LNCaP clone FGC (cell line): Measurements from ENCODE around the gene FUCA1.

Source experiments
- DNase-seq: peaks from one replicate; pipeline ENCODE4 v3.0.0-alpha.2; 2011; ENCODE audit warnings: low read depth
- H3K4me3 ChIP-seq: 2 replicates; pipeline ENCODE4 v1.5.1; 2011; ENCODE audit warnings: mild to moderate bottlenecking, low read depth, low read length, control low read depth
- TF ChIP-seq, protein P1 (sequence below): IDR thresholded peaks from 2 replicates; pipeline ENCODE4 v1.5.1; 2012; ENCODE audit warnings: mild to moderate bottlenecking; ENCODE audit not compliant: control insufficient read depth, insufficient read depth; ENCODE audit errors: extremely low read depth

FUCA1 gene

DNA sequence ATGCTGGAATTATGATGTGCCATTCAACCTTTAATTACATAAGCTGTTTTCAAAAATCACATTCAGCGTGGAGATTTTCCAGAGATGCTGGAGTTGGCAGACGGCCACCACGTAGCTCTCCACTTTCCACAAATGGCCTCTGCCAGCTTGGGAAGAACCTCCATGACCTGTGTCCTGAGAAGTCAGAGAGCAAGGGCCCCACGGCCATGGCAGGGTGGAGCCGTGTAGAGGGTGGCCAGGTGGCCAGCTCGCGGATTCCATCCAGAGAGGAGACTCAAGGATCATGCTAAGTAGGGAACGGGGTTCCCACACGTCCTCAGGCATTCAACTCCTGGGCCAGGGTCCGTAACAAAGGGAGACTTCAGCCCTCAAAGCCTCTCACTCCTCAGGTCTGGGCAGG lies 66.2 kb downstream of the FUCA1 start:
- no peak overlapping the region for H3K4me3 ChIP-seq
- TF ChIP-seq, protein P1, sequence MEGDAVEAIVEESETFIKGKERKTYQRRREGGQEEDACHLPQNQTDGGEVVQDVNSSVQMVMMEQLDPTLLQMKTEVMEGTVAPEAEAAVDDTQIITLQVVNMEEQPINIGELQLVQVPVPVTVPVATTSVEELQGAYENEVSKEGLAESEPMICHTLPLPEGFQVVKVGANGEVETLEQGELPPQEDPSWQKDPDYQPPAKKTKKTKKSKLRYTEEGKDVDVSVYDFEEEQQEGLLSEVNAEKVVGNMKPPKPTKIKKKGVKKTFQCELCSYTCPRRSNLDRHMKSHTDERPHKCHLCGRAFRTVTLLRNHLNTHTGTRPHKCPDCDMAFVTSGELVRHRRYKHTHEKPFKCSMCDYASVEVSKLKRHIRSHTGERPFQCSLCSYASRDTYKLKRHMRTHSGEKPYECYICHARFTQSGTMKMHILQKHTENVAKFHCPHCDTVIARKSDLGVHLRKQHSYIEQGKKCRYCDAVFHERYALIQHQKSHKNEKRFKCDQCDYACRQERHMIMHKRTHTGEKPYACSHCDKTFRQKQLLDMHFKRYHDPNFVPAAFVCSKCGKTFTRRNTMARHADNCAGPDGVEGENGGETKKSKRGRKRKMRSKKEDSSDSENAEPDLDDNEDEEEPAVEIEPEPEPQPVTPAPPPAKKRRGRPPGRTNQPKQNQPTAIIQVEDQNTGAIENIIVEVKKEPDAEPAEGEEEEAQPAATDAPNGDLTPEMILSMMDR: no peak
- DNase-seq: no peak

DNA sequence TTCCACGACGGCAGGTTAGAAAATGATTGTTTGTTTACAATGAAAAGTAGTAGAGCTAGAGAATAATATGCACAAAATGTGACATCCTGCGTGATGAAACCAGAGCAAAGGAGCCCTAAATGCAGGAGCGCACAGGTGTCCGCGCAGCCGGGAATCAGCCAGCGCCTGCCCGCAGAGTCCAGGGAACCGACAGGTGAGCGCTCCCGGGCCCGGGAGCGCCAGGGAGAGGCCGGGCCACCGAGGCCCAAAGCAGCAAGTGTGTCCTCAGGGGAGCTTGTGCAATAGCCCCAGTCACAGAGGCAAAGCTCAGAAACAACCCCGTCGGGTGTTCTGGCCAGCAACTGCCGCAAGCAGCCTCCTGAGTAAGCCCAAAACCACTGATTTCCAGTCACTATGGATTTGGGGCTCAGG lies 66.7 kb downstream of the FUCA1 start:
- peak overlapping the region; percentile 68 for H3K4me3 ChIP-seq
- TF ChIP-seq, protein P1: no peak
- DNase-seq: no peak

DNA sequence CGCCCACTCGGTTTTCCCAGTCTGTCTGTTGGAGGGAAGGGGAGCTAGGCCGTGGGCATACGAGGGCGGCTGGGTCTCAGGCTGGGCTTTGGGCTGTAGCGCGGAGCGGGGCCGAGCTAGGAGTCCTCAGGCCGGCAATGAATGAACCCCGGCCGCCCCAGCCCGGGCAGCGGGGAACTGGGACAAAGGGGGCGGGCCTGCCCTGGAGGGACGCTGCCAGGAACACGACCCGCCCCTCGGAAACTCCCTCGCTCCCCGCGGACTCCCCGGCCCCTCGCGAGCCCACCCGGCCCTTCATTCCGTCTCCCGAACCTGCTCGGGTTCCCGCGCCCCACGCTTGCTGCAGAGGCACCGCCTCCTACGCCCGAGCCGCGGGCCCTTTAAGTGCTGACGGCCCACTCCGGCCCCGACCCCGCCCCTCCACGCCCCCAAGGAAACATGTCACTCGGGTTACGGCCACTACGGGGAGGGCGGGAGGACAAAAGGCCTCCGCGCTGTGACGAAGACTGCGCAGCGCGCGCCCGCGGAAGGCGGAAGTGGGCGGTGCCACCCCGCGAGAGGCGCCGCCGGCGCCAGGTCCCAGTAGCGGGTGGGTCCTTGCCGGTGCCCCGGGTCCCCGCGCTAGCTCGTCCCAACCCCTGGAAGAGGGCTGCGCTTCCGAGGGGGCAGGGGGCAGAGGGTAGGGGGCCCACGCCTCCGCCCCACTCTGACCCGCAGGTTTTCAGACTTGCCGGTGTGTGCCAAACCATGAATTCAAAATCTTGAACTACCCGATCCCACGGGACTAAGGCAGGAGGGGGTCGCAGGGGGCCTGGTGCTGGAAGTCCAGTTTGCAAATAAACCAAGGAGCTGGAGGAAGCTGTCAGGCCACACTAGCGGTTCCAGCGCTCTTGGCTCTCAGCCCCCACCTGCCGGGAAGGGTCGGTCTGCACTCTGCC lies 67.4 kb downstream of the FUCA1 start, which contains the start of gene GALE:
TSS of gene GALE (minus strand) at position 355 of the 938 bp plus-strand sequence. CDS start 1,747 bp downstream, outside the sequence.
- peak; percentile 65 for DNase-seq
- H3K4me3 ChIP-seq: peak within 1 kb of the TSS; percentile 68
- TF ChIP-seq, protein P1: no peak

DNA sequence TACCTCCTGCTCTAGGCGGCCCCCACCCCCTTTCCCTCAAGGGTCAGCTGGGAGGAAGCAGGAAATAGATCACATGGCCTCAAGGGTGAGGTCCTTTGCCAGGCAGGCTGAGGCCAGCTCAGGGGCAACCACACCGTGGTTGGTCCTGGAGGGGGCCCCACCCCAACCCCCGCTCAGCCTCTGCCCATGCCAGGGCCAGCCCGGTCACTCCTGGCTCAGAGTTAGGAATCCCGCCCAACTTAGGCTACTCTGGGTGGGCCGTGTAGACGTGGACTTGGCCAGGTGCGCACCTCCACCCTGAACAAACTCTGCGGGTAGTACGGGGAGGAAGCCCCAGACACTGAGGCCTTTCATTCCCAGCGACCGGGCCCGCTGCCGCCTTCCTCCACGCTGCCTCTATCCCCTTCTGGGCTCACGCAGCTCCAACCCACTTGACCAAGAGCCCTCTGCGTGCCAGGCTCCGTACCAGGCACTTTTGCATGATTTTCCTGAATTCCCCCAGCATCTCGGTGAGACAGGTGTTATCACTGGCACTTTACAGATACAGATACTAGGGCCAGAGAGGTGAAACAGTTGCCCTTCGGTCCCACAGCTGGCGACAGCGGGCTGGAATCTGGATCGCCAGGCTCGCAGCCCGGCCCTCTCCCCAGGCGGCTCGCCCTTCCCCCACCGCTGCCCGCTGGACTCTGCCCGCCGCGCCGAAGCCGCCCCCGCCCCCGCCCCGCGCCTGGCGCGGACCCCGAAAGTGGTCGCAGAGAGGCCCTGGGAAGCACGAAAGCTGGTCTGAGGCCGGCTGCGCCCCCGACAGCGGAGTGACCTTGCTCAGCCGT lies 68.3 kb downstream of the FUCA1 start:
- TF ChIP-seq, protein P1: no peak
- peak overlapping the region; percentile 68 for H3K4me3 ChIP-seq
- no peak for DNase-seq

DNA sequence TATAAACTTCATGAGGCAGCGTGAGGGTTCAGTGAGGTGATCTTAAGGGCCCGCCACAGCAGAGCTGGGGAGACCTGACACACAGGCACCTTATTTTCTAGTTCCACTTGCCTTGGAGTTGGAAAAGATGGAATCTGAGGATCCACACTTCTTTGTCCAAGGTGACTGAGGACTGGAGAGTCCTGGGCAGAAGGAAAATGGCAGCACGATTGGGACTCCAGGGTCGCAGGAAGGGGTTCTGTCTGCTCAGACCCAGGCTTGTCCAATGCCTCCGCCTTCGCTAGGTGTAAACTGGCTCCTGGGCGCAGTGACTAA lies 68.9 kb downstream of the FUCA1 start:
- H3K4me3 ChIP-seq: peak overlapping the region; percentile 68
- DNase-seq: no peak
- TF ChIP-seq, protein P1: no peak

DNA sequence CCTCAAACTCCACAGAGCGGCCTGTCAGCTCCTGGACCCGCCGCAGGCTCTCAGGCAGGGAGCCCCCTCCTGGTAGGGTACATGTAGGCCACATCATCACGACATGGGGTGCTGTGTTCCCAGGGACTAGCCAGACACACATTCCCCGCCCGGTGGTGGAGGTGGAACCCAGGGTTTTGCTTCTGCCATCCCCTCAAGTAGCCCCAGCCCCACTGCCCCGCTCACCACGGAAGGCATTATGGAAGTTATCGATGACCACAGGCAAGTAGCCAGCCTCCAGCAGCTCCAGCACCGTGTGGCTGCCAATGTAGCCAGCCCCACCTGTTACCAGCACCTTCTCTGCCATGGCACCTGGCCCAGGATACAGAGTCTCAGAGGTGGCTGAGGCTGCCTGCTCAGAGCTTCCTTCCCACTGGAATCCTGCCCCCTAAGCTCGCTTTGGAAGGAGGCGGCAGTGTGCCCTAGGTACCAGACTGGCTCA lies 69.4 kb downstream of the FUCA1 start:
- peak overlapping the region; percentile 68 for H3K4me3 ChIP-seq
- TF ChIP-seq, protein P1: no peak
- no peak for DNase-seq
